ENCODE data around the gene NPTN.
"Not testable (repeated sequence)": the region's sequence is repeated elsewhere in the genome, so short reads cannot be mapped to it uniquely, and the experiment has no call there.

Gene NPTN

DNA sequence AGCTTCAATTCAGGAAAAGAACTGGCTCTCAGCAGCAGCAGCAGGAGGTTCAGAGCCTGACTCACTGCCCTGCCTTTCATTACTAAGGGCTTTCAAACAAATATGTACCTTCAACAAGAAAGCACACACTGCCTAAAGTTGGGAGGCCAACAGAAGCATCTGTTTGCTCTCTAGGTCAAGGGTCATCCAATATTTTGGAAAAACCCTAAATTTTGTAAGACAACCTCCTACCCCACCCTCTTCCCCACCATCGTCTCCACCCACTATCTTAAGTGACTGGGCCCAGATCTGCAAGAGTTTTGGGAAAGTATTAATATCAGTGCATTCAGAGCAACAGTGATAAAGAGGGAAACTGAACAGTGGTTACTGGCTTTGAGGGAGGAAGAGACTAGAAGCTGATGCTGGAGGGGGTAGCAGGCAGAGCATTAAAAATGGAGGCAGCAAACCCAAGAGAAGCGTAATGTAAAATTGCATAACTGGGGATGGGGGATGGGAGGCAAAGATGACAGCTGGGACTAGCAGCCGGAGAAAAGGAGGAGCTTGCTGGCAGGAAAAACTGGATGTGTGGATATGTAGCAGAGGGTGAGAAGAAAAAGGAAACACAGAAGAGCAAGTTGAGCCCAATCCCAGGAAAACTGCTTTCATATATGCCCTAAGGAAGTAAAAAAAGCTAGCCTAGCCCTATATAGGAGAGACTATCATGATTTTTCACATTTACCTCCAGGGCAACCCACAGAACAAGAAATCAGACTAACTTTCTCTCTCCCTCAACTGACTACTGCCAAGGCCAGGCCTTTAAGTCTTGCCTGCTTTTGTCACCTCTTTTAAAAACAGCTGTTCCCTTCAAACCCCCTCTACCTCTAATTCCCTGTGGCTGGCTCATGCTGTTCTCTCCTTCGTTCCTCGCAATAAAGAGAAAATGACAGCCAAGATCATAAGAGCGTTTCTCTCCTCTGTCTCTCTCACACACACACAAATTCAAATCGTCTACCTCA, 31.4 kb downstream of the NPTN start:
- DNase-seq (ENCODE audit: extremely low read depth in 1 of 2, low read depth in 1 of 2) = no peak

DNA sequence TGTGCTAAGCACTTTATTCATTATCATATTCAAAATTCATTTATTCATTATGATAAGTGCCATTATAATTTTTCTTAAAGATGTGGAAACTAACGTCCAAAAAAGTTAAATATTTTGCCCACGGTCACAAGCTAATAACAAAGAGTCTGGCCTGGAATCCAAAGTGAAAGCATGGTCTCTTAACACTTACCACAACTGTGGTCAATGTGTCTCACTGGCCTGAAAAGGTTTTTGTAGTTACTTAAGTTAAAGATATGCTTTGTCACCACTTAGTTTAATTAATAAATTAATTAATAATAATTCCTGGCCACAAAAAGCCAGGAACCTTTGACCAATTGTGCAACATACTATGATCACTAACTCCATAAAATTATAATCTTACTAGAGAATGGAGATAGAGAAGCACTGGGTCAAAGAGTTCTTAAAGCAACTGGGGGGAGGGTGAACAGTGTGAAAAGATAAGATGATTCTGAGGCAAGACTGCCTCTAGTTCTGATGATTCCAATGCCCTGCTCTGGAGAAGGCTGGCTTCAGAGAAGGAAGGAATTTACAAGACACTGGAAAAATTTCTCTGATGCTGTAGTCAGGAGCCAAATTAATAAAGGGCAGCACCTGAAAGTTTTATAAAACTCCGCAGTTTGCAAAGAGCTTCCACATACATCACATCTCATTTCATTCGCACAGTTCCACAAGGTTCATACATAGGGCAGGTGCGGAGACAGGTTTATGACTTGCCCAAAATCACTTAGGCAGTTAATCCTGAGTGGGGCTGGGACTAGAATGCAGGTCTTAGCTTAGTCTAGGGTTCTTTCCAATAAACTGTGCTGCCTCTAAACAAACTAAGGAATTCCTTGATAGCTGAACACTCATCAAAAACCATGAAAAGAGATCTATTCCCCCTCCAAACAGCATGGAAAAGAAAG, 32.5 kb downstream of the NPTN start:
- no peak for DNase-seq (ENCODE audit: extremely low read depth in 1 of 2, low read depth in 1 of 2)

DNA sequence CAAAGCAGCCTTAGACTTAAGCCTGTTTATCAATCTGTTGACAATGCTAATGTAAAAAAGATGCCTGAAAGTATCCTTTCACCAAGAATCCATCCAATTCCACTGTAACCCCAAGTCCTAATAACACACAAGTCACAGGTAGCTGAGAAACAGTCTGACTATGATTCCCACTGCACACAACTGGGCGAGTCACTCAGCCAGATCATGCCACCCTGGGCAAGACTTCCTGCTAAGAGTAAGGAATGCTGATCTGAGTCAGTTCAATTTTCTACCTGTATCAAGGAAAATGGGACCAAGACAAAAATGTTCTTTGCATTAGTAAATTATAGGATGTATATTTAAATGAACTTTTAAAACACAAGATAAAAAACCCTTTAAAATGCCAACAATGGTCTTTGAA, 33.3 kb downstream of the NPTN start:
- no peak for DNase-seq (ENCODE audit: extremely low read depth in 1 of 2, low read depth in 1 of 2)

DNA sequence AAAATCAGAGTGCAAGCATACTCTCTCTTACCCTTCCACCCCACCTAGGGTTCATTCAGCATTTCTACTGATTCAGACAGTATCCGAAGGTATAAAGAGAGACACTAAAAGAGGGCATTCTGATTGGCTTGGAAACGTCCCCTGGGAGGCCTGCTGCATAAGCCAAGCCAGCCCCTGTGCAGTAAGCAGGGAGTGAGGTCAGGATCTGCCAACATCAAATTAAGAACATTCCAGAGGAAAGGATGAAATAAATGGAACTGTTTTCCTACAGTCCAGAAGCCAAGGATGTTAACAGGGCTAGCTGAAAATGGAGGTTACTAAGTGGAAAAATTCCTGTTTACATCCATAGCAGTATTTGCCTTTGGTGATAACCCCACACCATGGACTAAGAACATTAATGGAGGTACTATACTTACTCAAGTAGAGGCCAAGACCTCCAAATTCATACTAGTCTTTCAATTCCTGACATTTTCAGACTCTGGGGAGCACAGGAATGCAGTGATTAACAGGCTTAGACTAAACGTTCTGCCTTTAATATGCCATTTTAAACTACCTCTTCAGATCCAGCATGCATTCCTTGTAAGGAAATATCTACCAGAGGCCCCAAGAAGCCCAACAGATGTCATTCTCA, 34.5 kb downstream of the NPTN start:
- DNase-seq (ENCODE audit: extremely low read depth in 1 of 2, low read depth in 1 of 2) = no peak

DNA sequence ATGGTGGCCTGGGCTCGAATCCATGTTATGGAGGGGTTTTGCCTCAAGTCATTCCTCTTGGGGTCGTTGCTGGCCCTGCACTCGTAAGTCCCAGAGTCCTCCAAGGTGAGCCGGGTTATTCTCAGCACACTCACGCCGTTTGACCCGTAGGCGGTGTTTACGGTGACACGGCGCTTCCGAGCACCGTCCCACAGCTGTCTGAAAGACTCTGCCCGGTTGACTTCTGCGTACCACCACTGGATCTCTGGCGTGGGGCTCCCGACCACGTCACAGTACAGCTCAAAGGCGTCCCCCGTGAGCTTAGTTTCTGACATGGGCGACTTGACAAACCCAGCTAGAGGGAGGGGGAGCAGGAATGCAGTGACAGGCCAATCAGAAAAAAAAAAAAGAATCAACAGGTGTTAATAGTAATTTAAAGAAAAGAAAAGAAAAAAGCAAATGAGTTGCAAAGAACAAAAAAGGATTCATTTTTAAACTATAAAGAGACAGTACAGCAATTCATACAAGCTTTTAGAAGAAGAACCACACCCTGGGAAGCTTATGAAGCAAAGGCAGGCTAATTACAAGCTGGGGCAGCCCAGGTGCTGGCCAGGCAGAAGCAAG, 36.1 kb downstream of the NPTN start:
- no peak for DNase-seq (ENCODE audit: extremely low read depth in 1 of 2, low read depth in 1 of 2)

DNA sequence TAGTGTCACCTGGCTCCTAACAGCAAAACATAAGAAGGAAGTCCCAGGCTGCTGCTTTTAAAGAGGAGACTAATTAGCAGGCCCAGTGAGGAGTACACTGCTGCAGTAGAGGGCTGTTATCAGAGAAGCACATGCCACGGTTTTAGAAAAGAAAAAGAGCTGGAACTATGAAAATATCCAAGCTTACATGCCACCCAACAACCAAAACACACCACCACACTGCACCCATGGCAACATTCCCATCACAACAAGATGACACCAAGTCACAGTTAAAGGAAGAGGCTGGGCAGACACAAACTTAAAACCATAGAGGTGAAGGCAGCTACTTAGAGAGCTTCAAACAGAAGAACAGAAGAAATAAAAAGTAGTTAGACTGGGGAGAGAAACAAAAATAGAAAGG, 37.0 kb downstream of the NPTN start:
- no peak for DNase-seq (ENCODE audit: extremely low read depth in 1 of 2, low read depth in 1 of 2)

DNA sequence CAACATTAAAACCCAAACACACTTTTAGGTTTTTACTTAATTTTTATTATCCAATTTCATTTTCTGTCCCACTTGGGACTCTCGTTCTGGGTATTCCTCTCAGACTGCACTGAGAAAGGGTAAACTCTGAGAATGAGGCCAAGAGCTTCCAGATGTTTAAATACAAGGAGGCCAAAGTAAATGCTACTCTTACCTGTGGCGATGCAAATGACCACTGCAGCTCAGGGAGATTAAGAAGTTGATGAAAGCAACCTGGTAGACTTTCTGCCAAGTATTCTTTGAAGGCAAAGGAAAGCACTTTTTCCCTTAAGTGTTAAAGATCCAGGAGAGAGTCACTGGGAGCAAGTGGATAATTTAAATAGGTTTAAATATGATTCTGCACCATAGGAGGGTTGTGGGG, 39.1 kb downstream of the NPTN start:
- DNase-seq (ENCODE audit: extremely low read depth in 1 of 2, low read depth in 1 of 2) = no peak

DNA sequence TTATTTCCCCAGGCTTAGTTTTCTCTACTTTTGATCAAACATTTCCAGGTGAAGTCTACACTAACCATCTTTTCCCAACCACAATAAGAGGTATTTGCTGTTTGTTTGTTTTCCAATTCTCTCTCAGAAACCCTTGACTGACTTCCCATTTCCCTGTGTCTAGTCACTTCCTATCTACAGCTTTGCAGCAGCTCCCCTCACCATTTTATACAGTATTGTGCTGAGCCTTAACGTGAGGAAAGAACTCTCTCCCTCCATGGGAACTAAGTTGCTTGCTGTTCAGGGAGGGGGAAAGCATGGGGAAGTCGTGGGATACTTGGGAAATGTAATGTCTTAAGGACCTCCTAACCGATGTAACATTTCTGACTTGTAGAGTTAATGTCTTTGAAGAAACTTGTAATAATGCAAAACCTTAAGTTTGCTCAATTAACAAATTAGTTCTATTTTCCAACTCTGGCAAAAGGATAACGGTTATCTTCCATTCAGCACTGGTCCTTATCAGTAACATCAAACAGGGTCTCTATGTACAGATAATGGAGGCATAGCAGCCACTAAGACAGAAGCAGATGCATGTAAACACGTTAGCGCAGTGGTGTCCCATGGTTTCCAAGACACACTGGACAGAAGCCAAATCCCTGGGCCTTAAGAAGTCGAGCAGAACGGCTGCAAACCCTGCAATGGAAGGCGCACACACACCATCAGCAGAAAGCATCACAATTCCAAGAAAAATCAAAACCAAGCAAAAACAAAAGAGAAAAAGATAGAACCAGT, 39.7 kb downstream of the NPTN start:
- no peak for DNase-seq (ENCODE audit: extremely low read depth in 1 of 2, low read depth in 1 of 2)

DNA sequence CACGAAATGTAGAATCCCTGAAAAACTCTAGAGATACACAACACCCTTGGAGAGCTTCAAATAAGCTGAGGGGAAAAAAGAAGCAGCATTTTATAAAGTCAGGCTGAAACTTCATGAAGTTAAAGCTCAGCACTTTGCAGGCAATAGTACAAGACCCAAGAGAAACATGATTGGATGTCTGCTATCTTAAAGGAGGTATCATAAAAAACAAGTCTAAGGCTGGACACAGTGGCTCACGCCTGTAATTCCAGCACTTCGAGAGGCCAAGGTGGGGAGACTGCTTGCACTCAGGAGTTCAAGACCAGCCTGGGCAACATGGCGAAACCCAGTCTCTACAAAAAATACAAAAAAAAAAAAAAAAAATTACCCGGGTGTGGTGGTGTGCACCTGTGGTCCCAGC, 42.9 kb downstream of the NPTN start:
- DNase-seq (ENCODE audit: extremely low read depth in 1 of 2, low read depth in 1 of 2) = no peak

DNA sequence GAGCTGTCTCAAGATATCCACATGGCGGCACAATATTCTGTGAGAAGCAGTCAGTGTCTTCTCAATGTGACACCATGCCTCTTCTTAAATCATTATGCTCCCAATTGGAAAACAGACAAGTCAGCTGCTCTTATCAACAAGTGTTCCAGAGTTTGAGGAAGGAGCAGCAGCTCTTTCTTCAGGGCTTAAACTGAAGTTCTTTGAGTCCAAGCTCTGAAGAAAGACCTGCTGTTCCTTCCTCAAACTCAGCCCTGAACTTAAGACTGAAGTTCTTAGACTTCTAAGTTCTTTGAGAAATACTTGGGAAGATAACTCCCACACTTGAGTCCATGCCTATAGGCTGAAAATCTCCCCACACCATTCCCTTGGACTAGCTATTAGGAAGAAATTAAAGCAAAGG, 43.4 kb downstream of the NPTN start:
- no peak for DNase-seq (ENCODE audit: extremely low read depth in 1 of 2, low read depth in 1 of 2)

DNA sequence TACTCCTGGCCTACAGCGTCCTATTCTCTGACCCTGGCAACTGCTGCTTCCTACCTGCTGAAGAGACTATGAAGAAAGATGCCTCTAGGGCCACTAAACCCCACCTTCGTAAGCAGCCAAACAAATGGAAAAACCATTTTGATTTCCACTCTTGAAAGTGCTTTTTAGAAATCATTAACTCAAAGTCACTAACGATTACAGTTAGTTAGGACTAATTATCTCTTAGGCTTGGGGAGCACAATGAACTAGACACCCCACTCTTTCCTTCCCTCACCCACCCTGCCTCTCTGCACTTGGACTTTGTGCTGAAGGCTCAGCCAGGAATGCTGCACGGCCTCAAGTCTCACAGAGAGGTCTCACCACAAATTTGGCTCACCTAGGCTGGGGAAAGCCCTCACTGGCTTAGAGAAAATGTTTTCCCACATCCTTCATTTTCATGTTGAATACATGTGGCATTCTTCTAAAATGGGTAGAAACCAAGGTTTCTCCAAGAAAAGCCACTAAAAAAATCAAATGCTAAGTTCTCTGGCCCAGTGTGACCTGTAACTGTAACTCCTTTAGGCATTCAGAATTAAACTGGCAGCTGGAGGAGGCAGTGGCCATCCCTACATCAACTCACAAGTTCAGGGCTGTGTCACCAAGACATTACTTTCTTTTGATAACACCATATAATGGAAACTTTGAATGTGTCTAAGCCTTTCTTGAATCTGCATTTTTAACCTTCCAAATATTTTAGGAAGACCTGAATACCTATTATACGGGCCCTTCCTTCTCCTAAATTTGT, 47.1 kb downstream of the NPTN start:
- no peak for DNase-seq (ENCODE audit: extremely low read depth in 1 of 2, low read depth in 1 of 2)

DNA sequence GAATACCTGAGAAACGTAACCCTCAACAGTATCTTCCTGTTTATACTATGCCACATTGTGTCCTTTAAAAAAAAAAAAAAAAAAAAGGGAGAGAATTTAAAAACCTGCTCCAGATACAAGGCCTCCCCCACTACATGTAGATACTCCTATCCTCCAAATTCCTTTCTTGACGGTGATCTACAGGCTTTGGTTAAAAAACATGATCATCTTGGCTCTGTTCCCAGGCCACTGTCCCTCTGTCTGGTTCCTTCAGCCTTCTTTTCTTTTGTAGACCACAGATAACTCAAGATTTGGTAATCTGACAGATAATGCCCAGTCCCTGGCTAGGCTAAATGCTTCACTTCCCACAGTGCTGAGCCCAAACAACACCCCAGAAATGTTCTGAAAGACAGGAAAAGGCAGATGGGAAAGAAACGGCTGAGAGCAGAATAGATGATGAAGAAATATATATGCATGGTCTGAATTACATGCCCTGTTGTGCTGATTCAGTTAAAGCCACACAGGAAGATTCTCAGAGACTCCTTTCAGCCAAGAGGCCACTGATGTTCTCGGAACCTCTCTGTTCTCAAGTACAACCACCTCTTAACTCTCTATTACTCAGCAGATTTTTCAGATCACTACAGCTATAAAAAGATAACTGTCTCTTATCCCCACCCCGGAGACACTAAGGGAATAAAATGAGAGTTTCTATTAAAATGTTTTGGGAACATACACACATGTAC, 48.3 kb downstream of the NPTN start:
- DNase-seq (ENCODE audit: extremely low read depth in 1 of 2, low read depth in 1 of 2) = no peak

DNA sequence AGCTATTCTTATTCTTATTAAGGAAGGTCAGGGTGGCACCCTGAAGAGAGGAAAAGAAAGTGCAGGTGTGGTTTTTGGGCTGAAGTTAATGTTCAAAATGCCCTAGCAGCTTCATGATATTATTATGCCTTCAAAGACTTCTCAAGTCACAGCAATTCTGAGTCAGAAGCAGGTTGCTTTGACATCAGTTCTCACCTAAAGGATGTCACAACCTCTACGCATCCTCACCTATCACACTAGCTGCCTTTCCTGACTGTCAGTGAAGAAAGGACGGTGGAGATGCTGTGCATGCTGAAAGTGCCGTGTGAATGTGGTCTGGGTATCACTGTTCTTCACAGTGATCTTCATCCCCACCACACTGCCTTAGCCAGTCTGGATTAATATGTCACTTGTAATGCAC, 49.6 kb downstream of the NPTN start:
- no peak for DNase-seq (ENCODE audit: extremely low read depth in 1 of 2, low read depth in 1 of 2)

DNA sequence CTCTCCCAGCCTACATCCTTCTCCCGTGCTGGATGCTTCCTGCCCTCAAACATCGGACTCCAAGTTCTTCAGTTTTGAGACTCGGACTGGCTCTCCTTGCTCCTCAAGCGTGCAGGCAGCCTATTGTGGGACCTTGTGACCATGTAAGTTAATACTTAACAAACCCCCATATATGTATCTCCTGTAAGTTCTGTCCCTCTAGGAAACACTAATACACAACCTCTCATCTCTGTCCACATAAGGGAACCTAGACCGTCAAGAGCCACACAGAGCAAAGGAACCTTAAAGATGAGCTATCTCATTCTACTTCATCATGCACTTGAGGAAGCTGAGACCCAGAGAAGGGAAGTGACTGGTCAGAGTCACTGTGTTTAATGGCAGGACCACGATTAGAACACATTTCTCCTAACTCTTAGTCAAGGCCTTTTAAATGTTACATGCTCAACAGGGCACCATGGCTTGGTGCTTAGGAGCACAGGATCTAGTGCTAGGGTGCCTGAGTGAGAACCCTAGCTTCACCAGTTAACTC, 50.3 kb downstream of the NPTN start:
- no peak for DNase-seq (ENCODE audit: extremely low read depth in 1 of 2, low read depth in 1 of 2)

DNA sequence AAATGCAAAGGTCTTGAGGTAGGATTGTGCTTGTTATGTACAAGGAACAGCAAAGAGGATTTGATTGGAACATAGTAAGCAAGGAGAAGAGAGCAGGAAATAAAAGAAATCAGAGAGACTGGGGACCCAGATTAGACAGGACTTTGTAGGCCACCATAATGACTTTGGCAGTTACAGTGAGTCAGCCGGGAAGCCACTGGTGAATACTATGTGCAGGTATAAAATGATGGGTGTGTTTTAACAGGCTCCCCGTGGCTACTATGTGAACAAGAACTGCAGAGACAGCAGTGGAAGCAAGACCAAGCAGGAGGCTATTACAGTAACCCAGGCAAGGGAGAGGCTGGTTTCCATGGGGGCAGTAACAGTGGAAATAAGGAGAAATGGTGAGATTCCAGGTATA, 55.2 kb downstream of the NPTN start:
- DNase-seq (ENCODE audit: extremely low read depth in 1 of 2, low read depth in 1 of 2) = no peak

DNA sequence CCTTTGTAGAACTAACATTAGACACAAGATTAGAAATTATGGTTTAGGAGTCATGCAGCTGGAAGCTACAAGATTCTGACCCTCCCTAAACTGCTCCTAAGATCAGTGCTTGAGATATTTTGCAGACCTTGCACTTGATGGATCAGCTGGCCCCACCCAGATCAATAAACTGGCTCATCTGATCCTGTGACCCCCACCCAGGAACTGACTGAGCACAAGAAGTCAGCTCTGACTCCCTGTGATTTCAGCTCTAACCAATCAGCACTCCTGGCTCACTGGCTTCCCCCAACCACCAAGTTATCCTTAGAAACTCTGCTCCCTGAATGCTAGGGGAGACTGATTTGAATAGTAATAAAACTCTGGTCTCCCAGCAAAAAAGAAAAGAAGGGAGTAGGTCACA, 55.6 kb downstream of the NPTN start:
- DNase-seq (ENCODE audit: extremely low read depth in 1 of 2, low read depth in 1 of 2) = not testable (repeated sequence)

DNA sequence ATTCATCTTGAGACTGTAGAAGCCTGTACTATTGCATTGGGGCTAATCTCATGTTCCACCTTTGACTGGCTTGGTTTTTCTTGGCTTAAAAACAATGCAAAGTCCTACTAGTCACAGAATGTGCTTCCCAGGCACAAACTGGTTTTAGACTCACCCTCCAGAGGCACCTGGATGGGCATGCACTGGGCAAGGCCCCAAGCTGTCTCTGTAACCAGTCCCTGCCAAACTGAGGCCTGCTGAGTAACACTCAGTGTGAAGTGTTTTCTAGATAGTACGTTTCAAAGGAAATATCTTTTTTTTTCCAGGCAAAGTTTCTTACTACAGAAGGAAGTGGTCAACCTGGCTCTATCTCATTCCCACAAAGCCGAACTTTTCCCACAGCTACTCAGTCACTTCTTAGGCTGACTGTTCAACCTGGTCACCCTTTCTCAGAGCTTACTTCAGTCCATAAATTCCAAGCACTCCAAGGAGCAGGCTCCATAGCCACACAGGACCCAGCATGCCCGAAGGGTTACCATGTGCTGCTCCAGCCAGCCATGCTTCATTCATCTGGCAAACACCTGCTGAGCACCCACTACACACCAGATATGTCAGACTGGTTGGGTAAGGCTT, 57.4 kb downstream of the NPTN start:
- no peak for DNase-seq (ENCODE audit: extremely low read depth in 1 of 2, low read depth in 1 of 2)

DNA sequence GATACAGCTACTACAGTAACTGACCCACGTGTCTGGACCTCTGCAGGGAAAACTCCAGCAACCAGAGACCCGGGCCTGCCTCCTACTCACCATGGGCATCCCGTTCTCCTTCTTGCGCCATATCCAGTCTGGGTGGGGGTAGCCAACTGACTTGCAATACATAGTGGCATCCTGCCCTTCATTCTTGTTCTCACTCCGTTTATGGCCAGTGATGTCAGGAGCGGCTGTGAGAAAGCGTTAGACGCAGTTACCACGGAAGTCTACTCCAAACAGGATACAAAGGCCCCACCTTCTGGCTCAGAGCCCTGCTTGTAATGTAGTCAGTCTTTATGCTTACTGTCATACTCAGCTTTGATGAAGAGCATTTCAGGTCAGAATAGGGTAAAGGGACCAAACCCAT, 59.6 kb downstream of the NPTN start:
- DNase-seq (ENCODE audit: extremely low read depth in 1 of 2, low read depth in 1 of 2) = no peak

Measured in stimulated activated CD8-positive, alpha-beta memory T cell treated with anti-CD3 and anti-CD28 coated beads, Interleukin-7, amount 100 ng/mL, for 48 hours (primary cell).